Measurements from ENCODE around the gene CACNB3. TPM values are rescaled to one million over a fixed set of nuclear protein-coding genes. Genes with fewer than 3 reads are reported as not detected.

The CACNB3 gene
- total and polyA plus RNA-seq, 9 of the 15 experiments (the other 6 are each of a cell fraction or from before 2014, with no cell fraction given): 0.24 to 2.0 (median 1.5) TPM

GRCh38 chr12:48868451-48868850, 50.2 kb downstream of the CACNB3 start:
- intact Hi-C loops (cut with micrococcal nuclease) (no loop called here), in situ Hi-C loops (cut with MboI) (no loop called here)
- ATAC-seq (no peak), FAIRE-seq (no peak), DNase-seq (ENCODE audit: extremely low read depth in 1 of 4, low spot score in 3 of 4) (no peak)
- 28% methylated on average over 2 of the region's 2 CpGs for WGBS (ENCODE audit: insufficient coverage, low coverage, missing lambda C conversion rate)
- BruUV-seq (replicated peaks): no TSS peak
- Histone ChIP-seq H3K9me3 (replicated peaks; ENCODE audit: control insufficient read depth, insufficient read depth, low read depth, low read length) (no peaks in the 10 kb centered on the region), H3K36me3 (ENCODE audit: control insufficient read depth, insufficient read depth, low read length) (no peaks in the 10 kb centered on the region), H3K4me1 (replicated peaks in 1 of 2; ENCODE audit: control insufficient read depth in 2 of 2, insufficient read depth in 2 of 2, low read length in 2 of 2) (peaks cover 8 to 11% of the 10 kb centered on the region in 2 experiments; a peak in 3 of 5 replicates), H3K79me2 (ENCODE audit: control insufficient read depth, insufficient read depth, low read length) (no peaks in the 10 kb centered on the region), H3K27me3 (ENCODE audit: control insufficient read depth in 2 of 2, insufficient read depth in 2 of 2, low read length in 2 of 2) (peaks cover 13 to 14% of the 10 kb centered on the region in 2 experiments; a peak in 4 of 5 replicates), H3K4me3 (no peak overlapping the region), H3K9me1 (ENCODE audit: control insufficient read depth, insufficient read depth, low read length) (no peaks in the 10 kb centered on the region), H3K9ac (ENCODE audit: insufficient read depth in 1 of 2, low read depth in 2 of 2, low read length in 2 of 2) (no peak overlapping the region), H4K20me1 (replicated peaks; ENCODE audit: control insufficient read depth, insufficient read depth, low read length) (no peaks in the 10 kb centered on the region), H2AFZ (ENCODE audit: low read depth, low read length) (peak overlapping the region; percentile 17; the same call in 1 of the 2 replicates), H3K4me2 (ENCODE audit: insufficient read depth, low read length) (no peak overlapping the region), H3K27ac (ENCODE audit: extremely low read depth, low read depth, low read length) (no peak overlapping the region)
- ChIA-PET POLR2A (interaction anchor here (0.8 to 4.9 kb wide), 3 partner anchors 12 to 20 kb away, joined by 3 to 23 read pairs (median 5); no protein-coding TSS in a partner anchor), CTCF (ENCODE audit: low intra/inter-chr PET ratio) (no interaction called here)
- no peak for TF ChIP-seq ZNF561 (CRISPR knock-in tag; conservative IDR thresholded peaks at IDR 0.05)
- no peak for TF ChIP-seq ATF7 (IDR thresholded peaks at IDR 0.05)
- no peak for TF ChIP-seq MED1 (CRISPR knock-in tag; IDR thresholded peaks at IDR 0.05; ENCODE audit: borderline replicate concordance)
- TF ChIP-seq U2AF1 (optimal IDR thresholded peaks at IDR 0.05; ENCODE audit: low read depth, low read length): no peak
- no peak for TF ChIP-seq MYC (IDR thresholded peaks at IDR 0.05; ENCODE audit: low read depth, low read length)
- TF ChIP-seq MYC (CRISPR knock-in tag; IDR thresholded peaks at IDR 0.05; ENCODE audit: borderline replicate concordance, low read depth): no peak
- TF ChIP-seq ZNF639 (CRISPR knock-in tag; conservative IDR thresholded peaks at IDR 0.05 in 1 of 2, IDR thresholded peaks at IDR 0.05 in 1 of 2): no peak
- TF ChIP-seq CEBPB (tag; IDR thresholded peaks at IDR 0.05): no peak
- no peak for TF ChIP-seq PCBP1 (IDR thresholded peaks at IDR 0.05; ENCODE audit: low read depth, low read length, poor library complexity, severe bottlenecking)
- no peak for TF ChIP-seq E2F3 (CRISPR knock-in tag; IDR thresholded peaks at IDR 0.05)
- TF ChIP-seq GABPA (tag; conservative IDR thresholded peaks at IDR 0.05; ENCODE audit: low read depth): no peak
- no peak for TF ChIP-seq UBTF (IDR thresholded peaks at IDR 0.05; ENCODE audit: borderline replicate concordance in 1 of 2, low read depth in 2 of 2, low read length in 2 of 2)
- TF ChIP-seq YY1 (IDR thresholded peaks at IDR 0.05; ENCODE audit: borderline replicate concordance in 1 of 3, control insufficient read depth in 1 of 3, extremely low read depth in 1 of 3, insufficient read depth in 3 of 3, insufficient read length in 1 of 3, insufficient replicate concordance in 2 of 3, low read depth in 1 of 3, low read length in 2 of 3): no peak
- no peak for TF ChIP-seq ILK (tag; IDR thresholded peaks at IDR 0.05; ENCODE audit: borderline replicate concordance, low read depth)
- no peak for TF ChIP-seq POLR2AphosphoS5 (IDR thresholded peaks at IDR 0.05; ENCODE audit: control insufficient read depth, insufficient read depth, low read depth, low read length)
- TF ChIP-seq ZNF3 (CRISPR knock-in tag; IDR thresholded peaks at IDR 0.05): no peak
- no peak for TF ChIP-seq HES1 (IDR thresholded peaks at IDR 0.05; ENCODE audit: low read depth)
